H1 (cell line): ENCODE data around the gene PIK3R3.

Source experiments
- CBX5 ChIP-seq: fragments of 300-800, 300-1000 bp; sonication (generic); IDR thresholded peaks from 2 replicates; pipeline ENCODE4 v1.7.1; 2016; ENCODE audit warnings: antibody characterized with exemption, low read length, low read depth
- CHD2 ChIP-seq: IDR thresholded peaks from 2 replicates; pipeline ENCODE4 v1.6.1; 2012; ENCODE audit warnings: low read length, improper control_type of control experiment
- CTCF ChIP-seq, 3 experiments: IDR thresholded peaks; 1 replicate in 2 of 3; 2 replicates in 1 of 3; pipeline versions ENCODE4 v1.5.1 to v1.6.1; 2011; ENCODE audit warnings: low read length in 3 of 3, mild to moderate bottlenecking in 3 of 3, inconsistent platforms in 2 of 3, low read depth in 1 of 3, moderate library complexity in 1 of 3; ENCODE audit not compliant: insufficient read depth in 1 of 3; ENCODE audit errors: control extremely low read depth in 1 of 3
- EP300 ChIP-seq, 2 experiments: IDR thresholded peaks; 1 replicate in 1 of 2; 2 replicates in 1 of 2; pipeline ENCODE4 v1.6.1; 2011 to 2012; ENCODE audit warnings: low read depth in 2 of 2, low read length in 2 of 2, mild to moderate bottlenecking in 2 of 2, borderline replicate concordance in 1 of 2, inconsistent platforms in 1 of 2, moderate library complexity in 1 of 2
- GABPA ChIP-seq: IDR thresholded peaks from 2 replicates; pipeline ENCODE4 v1.6.1; 2011; ENCODE audit warnings: mild to moderate bottlenecking, low read length, moderate library complexity, borderline replicate concordance; ENCODE audit not compliant: insufficient read depth
- JUND ChIP-seq: IDR thresholded peaks from 2 replicates; pipeline ENCODE4 v1.6.1; 2011; ENCODE audit warnings: mild to moderate bottlenecking, improper control_type of control experiment, low read length
- POLR2A ChIP-seq, 2 experiments: IDR thresholded peaks; 1 replicate in 1 of 2; 2 replicates in 1 of 2; pipeline ENCODE4 v1.6.1; 2011; ENCODE audit warnings: low read depth in 2 of 2, low read length in 2 of 2, mild to moderate bottlenecking in 2 of 2; ENCODE audit errors: control extremely low read depth in 1 of 2
- SIN3A ChIP-seq, 2 experiments: IDR thresholded peaks in 1 of 2; conservative IDR thresholded peaks in 1 of 2; 2 replicates each; pipeline ENCODE4 v1.6.1; 2011 to 2012; ENCODE audit warnings: low read length in 2 of 2, improper control_type of control experiment in 1 of 2, low read depth in 1 of 2, mild to moderate bottlenecking in 1 of 2
- SIRT6 ChIP-seq: IDR thresholded peaks from one replicate; pipeline ENCODE4 v1.7.1; 2012; ENCODE audit warnings: low read length, inconsistent platforms
- TEAD4 ChIP-seq: IDR thresholded peaks from 2 replicates; pipeline ENCODE4 v1.6.1; 2012; ENCODE audit warnings: low read depth, low read length, inconsistent platforms, mixed read lengths

- no peak for TF ChIP-seq SIN3A (conservative IDR thresholded peaks at IDR 0.05 in 1 of 2, IDR thresholded peaks at IDR 0.05 in 1 of 2; ENCODE audit: low read depth in 1 of 2, low read length in 2 of 2)
- no peak for TF ChIP-seq CTCF (IDR thresholded peaks at IDR 0.05; ENCODE audit: control extremely low read depth in 1 of 3, insufficient read depth in 1 of 3, low read depth in 1 of 3, low read length in 3 of 3)
- no peak for TF ChIP-seq CBX5
- no peak for TF ChIP-seq TEAD4
- no peak for TF ChIP-seq SIRT6
- TF ChIP-seq POLR2A (IDR thresholded peaks at IDR 0.05; ENCODE audit: control extremely low read depth in 1 of 2, low read depth in 2 of 2, low read length in 2 of 2) = no peak
- no peak for TF ChIP-seq JUND
- TF ChIP-seq EP300 (IDR thresholded peaks at IDR 0.05; ENCODE audit: borderline replicate concordance in 1 of 2, low read depth in 2 of 2, low read length in 2 of 2) = no peak
- no peak for TF ChIP-seq GABPA
- no peak for TF ChIP-seq CHD2
Measured at GRCh38 chr1:46160212-46160611, 27.8 kb upstream of the PIK3R3 start.
